Esophagus muscularis mucosa (tissue), 4 donors: ENCODE data around the gene HVCN1.

ENCODE experiments used
- EP300 ChIP-seq: sonication (generic); formaldehyde crosslinking; IDR thresholded peaks from one replicate; pipeline ENCODE4 v1.6.1; 2017; ENCODE audit warnings: antibody characterized with exemption
- POLR2A ChIP-seq: fragments of 450-650 bp; IDR thresholded peaks from one replicate; pipeline ENCODE4 v1.6.1; 2017; ENCODE audit warnings: antibody characterized with exemption, moderate library complexity, mild to moderate bottlenecking, low read depth
- TF ChIP-seq, protein P1 (sequence below), 3 experiments: fragments of 200-600 bp in 2 of 3; fragments of 450-650 bp in 1 of 3; sonication (generic) in 2 of 3; IDR thresholded peaks; one replicate each; pipeline ENCODE4 v1.5.1; 2017 to 2019; ENCODE audit warnings: antibody characterized with exemption in 3 of 3, mild to moderate bottlenecking in 2 of 3, moderate library complexity in 1 of 3

DNA sequence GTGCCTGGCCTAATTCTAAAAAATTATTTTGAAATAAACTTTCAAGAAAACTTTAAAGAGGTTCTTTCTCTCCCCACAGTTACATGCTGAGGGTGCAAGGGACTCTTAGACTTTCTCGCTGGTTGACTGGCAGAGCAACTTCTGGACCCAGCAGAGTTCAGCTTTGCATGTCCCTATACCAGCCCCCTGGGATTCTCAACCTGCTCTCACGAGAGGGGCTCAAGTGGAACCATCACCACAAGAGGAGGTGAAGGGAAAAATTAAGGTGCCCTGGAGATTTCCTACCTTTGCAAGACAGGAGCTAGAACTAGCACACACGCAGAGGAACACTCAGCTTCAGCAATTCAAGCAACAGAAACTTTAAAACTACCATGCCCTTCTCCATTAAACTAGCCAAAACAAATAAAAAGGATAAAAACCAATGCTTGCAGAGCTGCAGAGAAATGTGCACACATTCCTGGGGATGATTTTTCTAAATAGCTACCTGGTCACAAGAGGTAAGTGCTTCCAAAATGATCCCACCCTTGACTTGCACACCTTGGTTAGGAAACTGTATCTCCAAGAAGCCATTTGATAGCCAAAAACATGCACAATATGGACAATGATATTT lies 2.5 kb downstream of the HVCN1 start:
- TF ChIP-seq, protein P1, sequence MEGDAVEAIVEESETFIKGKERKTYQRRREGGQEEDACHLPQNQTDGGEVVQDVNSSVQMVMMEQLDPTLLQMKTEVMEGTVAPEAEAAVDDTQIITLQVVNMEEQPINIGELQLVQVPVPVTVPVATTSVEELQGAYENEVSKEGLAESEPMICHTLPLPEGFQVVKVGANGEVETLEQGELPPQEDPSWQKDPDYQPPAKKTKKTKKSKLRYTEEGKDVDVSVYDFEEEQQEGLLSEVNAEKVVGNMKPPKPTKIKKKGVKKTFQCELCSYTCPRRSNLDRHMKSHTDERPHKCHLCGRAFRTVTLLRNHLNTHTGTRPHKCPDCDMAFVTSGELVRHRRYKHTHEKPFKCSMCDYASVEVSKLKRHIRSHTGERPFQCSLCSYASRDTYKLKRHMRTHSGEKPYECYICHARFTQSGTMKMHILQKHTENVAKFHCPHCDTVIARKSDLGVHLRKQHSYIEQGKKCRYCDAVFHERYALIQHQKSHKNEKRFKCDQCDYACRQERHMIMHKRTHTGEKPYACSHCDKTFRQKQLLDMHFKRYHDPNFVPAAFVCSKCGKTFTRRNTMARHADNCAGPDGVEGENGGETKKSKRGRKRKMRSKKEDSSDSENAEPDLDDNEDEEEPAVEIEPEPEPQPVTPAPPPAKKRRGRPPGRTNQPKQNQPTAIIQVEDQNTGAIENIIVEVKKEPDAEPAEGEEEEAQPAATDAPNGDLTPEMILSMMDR (IDR thresholded peaks at IDR 0.05): no peak
- no peak for TF ChIP-seq EP300
- no peak for TF ChIP-seq POLR2A
